GM12892 (cell line): ENCODE data around the gene TAOK1.

Experiments
- POLR2A ChIP-seq: IDR thresholded peaks from 2 replicates; pipeline ENCODE4 v1.6.1; 2011; ENCODE audit warnings: low read depth, low read length, control low read depth
- POLR2AphosphoS5 ChIP-seq: IDR thresholded peaks from 2 replicates; pipeline ENCODE4 v1.6.1; 2011; ENCODE audit warnings: low read depth, low read length, control low read depth
- TAF1 ChIP-seq: IDR thresholded peaks from 2 replicates; pipeline ENCODE4 v1.6.1; 2011; ENCODE audit warnings: low read depth, mild to moderate bottlenecking, control low read depth, low read length, borderline replicate concordance

- no peak for TF ChIP-seq POLR2AphosphoS5
- no peak for TF ChIP-seq POLR2A
- no peak for TF ChIP-seq TAF1
These were observed 197.9 kb downstream of the TAOK1 start for GRCh38 chr17:29588017-29588561.
